Measurements from ENCODE around the gene ANKFY1. TPM values are rescaled to one million over a fixed set of nuclear protein-coding genes. Genes with fewer than 3 reads are reported as not detected.

ANKFY1 gene
- total and polyA plus RNA-seq, 2 experiments from 2014 or later = 20.1 to 24.2 TPM

- Histone ChIP-seq H2AFZ (no peak overlapping the region), H3K4me2 (ENCODE audit: unreplicated experiment) (no peak overlapping the region), H3K4me1 (ENCODE audit: insufficient read depth) (no peaks in the 10 kb centered on the region), H4K20me1 (ENCODE audit: insufficient read depth) (no peaks in the 10 kb centered on the region), H3K27me3 (replicated peaks; ENCODE audit: insufficient read depth) (no peaks in the 10 kb centered on the region), H3F3A (ENCODE audit: insufficient read depth) (no peaks in the 10 kb centered on the region), H3K36me3 (ENCODE audit: low read depth) (peaks cover 14% of the 10 kb centered on the region; the same call in 1 of the 2 replicates), H3K9me2 (ENCODE audit: insufficient read depth) (no peaks in the 10 kb centered on the region), H3K79me2 (ENCODE audit: insufficient read depth) (no peaks in the 10 kb centered on the region), H3K27ac (no peak overlapping the region), H3K9ac (no peak overlapping the region), H3K4me3 (no peak overlapping the region), H3K9me3 (ENCODE audit: low read depth) (no peaks in the 10 kb centered on the region)
- no peak for DNase-seq
- in situ Hi-C loops (cut with MboI) = no loop called here
- TF ChIP-seq EZH2phosphoT487 (IDR thresholded peaks at IDR 0.05; ENCODE audit: insufficient read depth, low read depth) (no peak), EZH2 (IDR thresholded peaks at IDR 0.05; ENCODE audit: insufficient read depth, poor library complexity, severe bottlenecking) (no peak)
- WGBS, 2 experiments (ENCODE audit: low coverage in 1 of 2, low lambda C conversion rate in 2 of 2, missing lambda C conversion rate in 2 of 2) = 94 to 95% methylated on average over 12 of the region's 12 CpGs
These were observed 91.4 kb downstream of the ANKFY1 start for GRCh38 chr17:4172356-4172755.

DNA sequence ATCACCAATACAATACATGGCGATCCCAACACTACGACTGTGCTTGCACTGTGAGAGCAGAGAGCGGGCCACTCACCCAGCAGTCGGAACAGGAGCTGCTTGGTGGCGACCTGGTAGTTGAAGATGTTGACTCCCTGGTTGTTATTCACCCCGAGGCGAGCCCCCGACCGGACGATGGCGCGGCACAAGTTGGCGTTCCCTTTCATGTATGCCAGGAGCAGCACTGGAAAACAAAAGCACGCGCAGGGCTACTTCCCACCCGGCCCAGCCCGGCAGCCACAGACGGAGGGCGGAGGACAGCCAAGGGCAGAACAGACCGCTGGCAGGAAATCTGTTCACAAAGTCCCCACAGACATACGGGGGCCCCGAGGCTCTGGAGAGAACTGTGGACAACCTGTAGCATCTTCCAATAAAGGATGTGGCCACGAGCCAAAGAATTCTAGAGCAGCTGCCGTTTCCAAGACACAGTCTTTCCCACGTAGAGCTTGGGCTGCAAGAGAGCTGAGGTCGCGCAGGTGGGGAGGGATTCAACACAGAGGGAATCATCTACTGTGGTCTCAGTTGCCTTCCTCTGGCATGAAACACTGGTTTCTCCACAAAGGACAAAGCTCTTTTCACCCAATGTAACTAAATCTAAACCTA is 93.0 kb downstream of the ANKFY1 start:
- no peaks in the 10 kb centered on the region for H3K4me1 ChIP-seq (ENCODE audit: insufficient read depth)
- 96 to 97% methylated on average over 25 to 27 of the region's 27 CpGs for WGBS, 2 experiments (ENCODE audit: low coverage in 1 of 2, low lambda C conversion rate in 2 of 2, missing lambda C conversion rate in 2 of 2)

GRCh38 chr17:4167786-4168185 is 96.0 kb downstream of the ANKFY1 start:
- no peaks in the 10 kb centered on the region for H3K79me2 ChIP-seq (ENCODE audit: insufficient read depth)
- no peaks in the 10 kb centered on the region for H4K20me1 ChIP-seq (ENCODE audit: insufficient read depth)
- TF ChIP-seq EZH2 (IDR thresholded peaks at IDR 0.05; ENCODE audit: insufficient read depth, poor library complexity, severe bottlenecking) (no peak), EZH2phosphoT487 (IDR thresholded peaks at IDR 0.05; ENCODE audit: insufficient read depth, low read depth) (no peak)
- H2AFZ ChIP-seq = no peak overlapping the region
- H3K9me2 ChIP-seq (ENCODE audit: insufficient read depth) = no peaks in the 10 kb centered on the region
- DNase-seq = no peak
- 88 to 92% methylated on average over 12 of the region's 12 CpGs for WGBS, 2 experiments (ENCODE audit: low coverage in 1 of 2, low lambda C conversion rate in 2 of 2, missing lambda C conversion rate in 2 of 2)
- H3K4me2 ChIP-seq (ENCODE audit: unreplicated experiment) = no peak overlapping the region
- H3K27me3 ChIP-seq (replicated peaks; ENCODE audit: insufficient read depth) = no peaks in the 10 kb centered on the region
- H3K9me3 ChIP-seq (ENCODE audit: low read depth) = no peaks in the 10 kb centered on the region
- H3K27ac ChIP-seq = no peak overlapping the region
- peaks cover 26% of the 10 kb centered on the region; the same call in 1 of the 2 replicates for H3K36me3 ChIP-seq (ENCODE audit: low read depth)
- H3F3A ChIP-seq (ENCODE audit: insufficient read depth) = 0 out of 2 replicates have a peak, but pooled peaks cover 2% of the 10 kb centered on the region
- H3K4me3 ChIP-seq = no peak overlapping the region
- H3K4me1 ChIP-seq (ENCODE audit: insufficient read depth) = 0 out of 2 replicates have a peak, but pooled peaks cover 7% of the 10 kb centered on the region
- no peak overlapping the region for H3K9ac ChIP-seq
- in situ Hi-C loops (cut with MboI) = no loop called here

More for the DNA sequence above, 93.0 kb downstream of the ANKFY1 start:
- Histone ChIP-seq H3K9me2 (ENCODE audit: insufficient read depth) (no peaks in the 10 kb centered on the region), H3K27me3 (replicated peaks; ENCODE audit: insufficient read depth) (no peaks in the 10 kb centered on the region), H3F3A (ENCODE audit: insufficient read depth) (no peaks in the 10 kb centered on the region), H2AFZ (no peak overlapping the region), H3K27ac (no peak overlapping the region), H3K4me2 (ENCODE audit: unreplicated experiment) (no peak overlapping the region), H3K9me3 (ENCODE audit: low read depth) (no peaks in the 10 kb centered on the region), H3K36me3 (ENCODE audit: low read depth) (peaks cover 21% of the 10 kb centered on the region; the same call in 1 of the 2 replicates), H3K9ac (no peak overlapping the region), H3K4me3 (no peak overlapping the region), H4K20me1 (ENCODE audit: insufficient read depth) (no peaks in the 10 kb centered on the region), H3K79me2 (ENCODE audit: insufficient read depth) (no peaks in the 10 kb centered on the region)
- in situ Hi-C loops (cut with MboI) = no loop called here
- DNase-seq = no peak
- TF ChIP-seq EZH2phosphoT487 (IDR thresholded peaks at IDR 0.05; ENCODE audit: insufficient read depth, low read depth) (no peak), EZH2 (IDR thresholded peaks at IDR 0.05; ENCODE audit: insufficient read depth, poor library complexity, severe bottlenecking) (no peak)

DNA sequence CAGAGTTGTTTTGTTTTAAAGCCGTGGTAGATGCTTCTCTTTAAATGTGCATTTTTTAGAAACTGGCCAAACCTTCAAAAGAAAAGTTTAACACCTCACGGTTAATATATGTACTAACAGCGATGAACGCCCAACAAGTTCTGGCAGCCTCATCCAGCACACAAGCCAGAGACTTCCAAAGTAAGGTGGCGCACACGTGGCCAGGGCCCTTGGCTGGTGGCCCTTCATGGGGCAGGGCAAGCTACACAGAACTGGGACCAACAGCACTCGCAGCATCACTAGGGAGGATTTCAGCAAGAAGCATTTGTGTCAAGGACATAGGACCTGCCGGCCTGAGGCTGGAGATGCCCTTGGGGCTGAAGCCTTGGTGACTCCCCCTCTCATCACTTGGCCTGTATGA is 97.4 kb downstream of the ANKFY1 start:
- TF ChIP-seq EZH2phosphoT487 (IDR thresholded peaks at IDR 0.05; ENCODE audit: insufficient read depth, low read depth) (no peak), EZH2 (IDR thresholded peaks at IDR 0.05; ENCODE audit: insufficient read depth, poor library complexity, severe bottlenecking) (no peak)
- Histone ChIP-seq H3K27me3 (replicated peaks; ENCODE audit: insufficient read depth) (no peaks in the 10 kb centered on the region), H3K9me2 (ENCODE audit: insufficient read depth) (no peaks in the 10 kb centered on the region), H3F3A (ENCODE audit: insufficient read depth) (peaks cover 16% of the 10 kb centered on the region; the same call in 1 of the 2 replicates), H3K4me1 (ENCODE audit: insufficient read depth) (peaks cover 13% of the 10 kb centered on the region; the same call in 1 of the 2 replicates), H3K36me3 (ENCODE audit: low read depth) (peaks cover 18% of the 10 kb centered on the region; the same call in 1 of the 2 replicates), H3K27ac (no peak overlapping the region), H4K20me1 (ENCODE audit: insufficient read depth) (no peaks in the 10 kb centered on the region), H3K9ac (no peak overlapping the region), H3K4me3 (no peak overlapping the region), H3K79me2 (ENCODE audit: insufficient read depth) (no peaks in the 10 kb centered on the region), H3K4me2 (ENCODE audit: unreplicated experiment) (no peak overlapping the region), H3K9me3 (ENCODE audit: low read depth) (no peaks in the 10 kb centered on the region), H2AFZ (no peak overlapping the region)
- no peak for DNase-seq
- in situ Hi-C loops (cut with MboI) = no loop called here
- 91 to 92% methylated on average over 8 of the region's 8 CpGs for WGBS, 2 experiments (ENCODE audit: low coverage in 1 of 2, low lambda C conversion rate in 2 of 2, missing lambda C conversion rate in 2 of 2)
